K562 (cell line): ENCODE data around the gene RPTOR. TPM values are rescaled to one million over a fixed set of nuclear protein-coding genes. Genes with fewer than 3 reads are reported as not detected.
A peak's percentile ranks its signal among the peaks of the same experiment; 100 is the strongest.

Experiments used
- CCNT2 ChIP-seq: IDR thresholded peaks from 2 replicates; pipeline ENCODE4 v1.6.1; 2011; ENCODE audit warnings: borderline replicate concordance, low read depth, mild to moderate bottlenecking, moderate library complexity, mixed read lengths, low read length; ENCODE audit not compliant: insufficient read length; ENCODE audit errors: extremely low read depth
- CTCFL ChIP-seq: IDR thresholded peaks from 2 replicates; pipeline ENCODE4 v1.6.1; 2011; ENCODE audit warnings: borderline replicate concordance, low read depth, mild to moderate bottlenecking, moderate library complexity, low read length; ENCODE audit not compliant: insufficient read depth, poor library complexity, severe bottlenecking
- DEAF1 ChIP-seq: fragments of 450-650 bp; formaldehyde crosslinking; IDR thresholded peaks from 2 replicates; pipeline ENCODE4 v1.4.0; 2020; ENCODE audit warnings: mild to moderate bottlenecking, moderate library complexity
- EHMT2 ChIP-seq: fragments of 450-650 bp; IDR thresholded peaks from 2 replicates; pipeline ENCODE4 v1.6.1; 2018; ENCODE audit warnings: antibody characterized with exemption
- ETV6 ChIP-seq, 3 experiments: fragments of 150-350 bp in 1 of 3; sonication (generic) in 1 of 3; formaldehyde crosslinking in 1 of 3; IDR thresholded peaks; 2 replicates each; pipeline versions ENCODE4 v1.6.1 to v1.8.0; 2014 to 2022; ENCODE audit warnings: borderline replicate concordance in 2 of 3, low read depth in 2 of 3, antibody characterized with exemption in 1 of 3, low read length in 1 of 3, mild to moderate bottlenecking in 1 of 3, missing genetic modification reagents in 1 of 3
- GABPA ChIP-seq: fragments of 200-800 bp; sonication (Bioruptor generic); conservative IDR thresholded peaks from 2 replicates; pipeline ENCODE4 v1.6.1; 2016; ENCODE audit warnings: low read depth, missing genetic modification characterization, missing compliant biosample characterization
- JUN ChIP-seq, 2 experiments: sonication (generic) in 1 of 2; formaldehyde crosslinking in 1 of 2; IDR thresholded peaks; 2 replicates each; pipeline versions ENCODE4 v1.6.1 to v1.8.0; 2012 to 2022; ENCODE audit warnings: borderline replicate concordance in 2 of 2, mild to moderate bottlenecking in 2 of 2, improper control_type of control experiment in 1 of 2, low read depth in 1 of 2, low read length in 1 of 2, missing genetic modification reagents in 1 of 2
- KLF16 ChIP-seq: IDR thresholded peaks from 2 replicates; pipeline ENCODE4 v1.6.1; 2016; ENCODE audit warnings: antibody characterized with exemption
- REST ChIP-seq, 2 experiments: fragments of 450-650 bp; formaldehyde crosslinking in 1 of 2; IDR thresholded peaks; 2 replicates each; pipeline versions ENCODE4 v1.4.0 to v1.6.1; 2014 to 2020; ENCODE audit warnings: mild to moderate bottlenecking in 2 of 2, borderline replicate concordance in 1 of 2, low read depth in 1 of 2
- SMAD4 ChIP-seq: fragments of 250-450 bp; sonication (Bioruptor Pico); conservative IDR thresholded peaks from 2 replicates; pipeline ENCODE4 v1.8.0; 2021; ENCODE audit warnings: inconsistent platforms, mild to moderate bottlenecking, moderate library complexity
- polyA plus RNA-seq, 8 experiments: library from polyadenylated mRNA; depleted of rRNA in 4 of 8; stranded (reverse) in 5 of 8; unstranded in 3 of 8; fragments of >200 nt; fragmentation: Nextera tagmentation in 2 of 8; fragmentation: Illumina TruSeq in 1 of 8; extraction: Ambion mirVana in 2 of 8; extraction: Trizol in 1 of 8; gene quantifications; 2 replicates each; pipeline versions ENCODE4 v1.2.1 to v1.2.3, GENCODE V29; 2011 to 2014; ENCODE audit warnings: inconsistent platforms in 1 of 8, missing spikeins in 1 of 8
- total RNA-seq, 7 experiments: library from RNA; depleted of rRNA in 6 of 7; stranded (reverse); fragments of >200 nt in 6 of 7; fragmentation: Illumina TruSeq in 2 of 7; extraction: Trizol in 2 of 7; gene quantifications; 2 replicates each; pipeline versions ENCODE4 v1.2.1 to v1.2.3, GENCODE V29; 2011 to 2021; ENCODE audit warnings: low replicate concordance in 1 of 7

RPTOR gene
- total and polyA plus RNA-seq, 9 of the 15 experiments (the other 6 are each of a cell fraction or from before 2014, with no cell fraction given), result 0.24 to 54.1 (median 10.2) TPM

GRCh38 chr17:80649672-80650330, 105.2 kb downstream of the RPTOR start (continued):
- peak; percentile 35 for TF ChIP-seq REST (IDR thresholded peaks at IDR 0.05; ENCODE audit: borderline replicate concordance)
- no peak for TF ChIP-seq REST (CRISPR knock-in tag; IDR thresholded peaks at IDR 0.05; ENCODE audit: low read depth)
- no peak for TF ChIP-seq CCNT2
- TF ChIP-seq KLF16, result peak; percentile 59; the same call in 1 of the 2 replicates
- peak; percentile 69 for TF ChIP-seq CTCFL
- TF ChIP-seq GABPA (tag), result peak; percentile 9; the same call in 1 of the 2 replicates
- TF ChIP-seq EHMT2, result 0 out of 2 replicates have a peak, but pooled peaks have one; percentile 38
- TF ChIP-seq JUN (IDR thresholded peaks at IDR 0.05; ENCODE audit: borderline replicate concordance, low read depth, low read length), result no peak
- no peak for TF ChIP-seq JUN (CRISPR knock-in tag; IDR thresholded peaks at IDR 0.05; ENCODE audit: borderline replicate concordance)
- TF ChIP-seq DEAF1 (CRISPR knock-in tag), result 0 out of 2 replicates have a peak, but pooled peaks have one; percentile 18
- peak; percentile 68 for TF ChIP-seq SMAD4 (CRISPR knock-in tag)
- 0 out of 4 replicates have a peak, but pooled peaks of 1 of the 2 experiments have one; percentile 21 for TF ChIP-seq ETV6 (IDR thresholded peaks at IDR 0.05; ENCODE audit: borderline replicate concordance in 1 of 2, low read depth in 2 of 2, low read length in 1 of 2)
- no peak for TF ChIP-seq ETV6 (CRISPR knock-in tag; IDR thresholded peaks at IDR 0.05; ENCODE audit: borderline replicate concordance)
